Suprapubic skin (tissue), 4 donors: ENCODE measurements around the gene FGD3. TPM values are rescaled to one million over a fixed set of nuclear protein-coding genes. Genes with fewer than 3 reads are reported as not detected.

Experiments
- DNase-seq, 2 donors: peaks; one replicate each; pipeline ENCODE4 v3.0.0-alpha.2; 2019; ENCODE audit warnings: low spot score in 2 of 2
- H3K27ac ChIP-seq: fragments of 200-600 bp; sonication (generic); one replicate; pipeline ENCODE4 v1.5.1; 2019
- H3K27me3 ChIP-seq: fragments of 200-600 bp; sonication (generic); one replicate; pipeline ENCODE4 v1.5.1; 2019
- H3K36me3 ChIP-seq: fragments of 200-600 bp; sonication (generic); one replicate; pipeline ENCODE4 v1.5.1; 2019
- H3K4me1 ChIP-seq: fragments of 200-600 bp; sonication (generic); one replicate; pipeline ENCODE4 v1.5.1; 2019
- H3K4me3 ChIP-seq: fragments of 200-600 bp; sonication (generic); one replicate; pipeline ENCODE4 v1.5.1; 2019; ENCODE audit warnings: mild to moderate bottlenecking
- H3K9me3 ChIP-seq: fragments of 200-600 bp; sonication (generic); one replicate; pipeline ENCODE4 v1.5.1; 2019
- CTCF ChIP-seq, 2 donors: fragments of 200-600 bp in 1 of 2; fragments of 450-650 bp in 1 of 2; sonication (generic) in 1 of 2; IDR thresholded peaks; one replicate each; pipeline ENCODE4 v1.5.1; 2016 to 2019; ENCODE audit warnings: antibody characterized with exemption in 2 of 2, mild to moderate bottlenecking in 1 of 2, moderate library complexity in 1 of 2
- EP300 ChIP-seq: sonication (generic); formaldehyde crosslinking; IDR thresholded peaks from one replicate; pipeline ENCODE4 v1.6.1; 2017; ENCODE audit warnings: antibody characterized with exemption
- POLR2A ChIP-seq, 2 donors: fragments of 450-650 bp; IDR thresholded peaks; one replicate each; pipeline ENCODE4 v1.6.1; 2017; ENCODE audit warnings: antibody characterized with exemption in 2 of 2, mild to moderate bottlenecking in 2 of 2, moderate library complexity in 2 of 2
- POLR2AphosphoS5 ChIP-seq, 3 donors: sonication (generic); formaldehyde crosslinking; IDR thresholded peaks; one replicate each; pipeline ENCODE4 v1.6.1; 2017; ENCODE audit warnings: antibody characterized with exemption in 3 of 3
- WGBS: methylation state at CpG from one replicate; pipeline ENCODE4 v1.1.5; 2018; 5-methylcytosine and 5-hydroxymethylcytosine counted together
- total RNA-seq, 4 donors: library from RNA; depleted of rRNA; stranded (reverse); fragments of >200 nt; gene quantifications; one replicate each; pipeline ENCODE4 v1.1.0, GENCODE V29; 2016

The FGD3 gene
- total RNA-seq, 4 donors from 2014 or later: 4.6 to 9.2 (median 6.6) TPM

GRCh38 chr9:93052791-93053540 lies 105.6 kb downstream of the FGD3 start:
- H3K36me3 ChIP-seq: no peaks in the 10 kb centered on the region
- no peaks in the 10 kb centered on the region for H3K4me1 ChIP-seq
- H3K27ac ChIP-seq: no peak overlapping the region
- TF ChIP-seq CTCF (IDR thresholded peaks at IDR 0.05) (no peak), POLR2AphosphoS5 (IDR thresholded peaks at IDR 0.05) (no peak), POLR2A (IDR thresholded peaks at IDR 0.05) (no peak), EP300 (no peak)
- no peaks in the 10 kb centered on the region for H3K9me3 ChIP-seq
- WGBS: 85% methylated on average over 14 of the region's 15 CpGs
- DNase-seq: no peak
- H3K27me3 ChIP-seq: no peaks in the 10 kb centered on the region
- H3K4me3 ChIP-seq: no peak overlapping the region

GRCh38 chr9:93053781-93054331 lies 106.5 kb downstream of the FGD3 start:
- TF ChIP-seq POLR2AphosphoS5 (IDR thresholded peaks at IDR 0.05): no peak
- no peak for TF ChIP-seq EP300
- no peak for TF ChIP-seq CTCF (IDR thresholded peaks at IDR 0.05)
- no peak for TF ChIP-seq POLR2A (IDR thresholded peaks at IDR 0.05)
- H3K27ac ChIP-seq: no peak overlapping the region
- no peak for DNase-seq

GRCh38 chr9:93054758-93055704 lies 107.7 kb downstream of the FGD3 start:
- no peaks in the 10 kb centered on the region for H3K36me3 ChIP-seq
- no peak for DNase-seq
- TF ChIP-seq EP300 (no peak), POLR2A (IDR thresholded peaks at IDR 0.05) (no peak), POLR2AphosphoS5 (IDR thresholded peaks at IDR 0.05) (no peak), CTCF (IDR thresholded peaks at IDR 0.05) (no peak)
- no peaks in the 10 kb centered on the region for H3K27me3 ChIP-seq
- H3K4me3 ChIP-seq: no peak overlapping the region
- H3K9me3 ChIP-seq: no peaks in the 10 kb centered on the region
- peaks cover 20% of the 10 kb centered on the region for H3K4me1 ChIP-seq
- whole genome bisulfite sequencing: 85% methylated on average over 11 of the region's 11 CpGs
- no peak overlapping the region for H3K27ac ChIP-seq

More at GRCh38 chr9:93053781-93054331, 106.5 kb downstream of the FGD3 start:
- no peaks in the 10 kb centered on the region for H3K9me3 ChIP-seq
- WGBS: 94% methylated on average over 2 of the region's 5 CpGs
- H3K4me1 ChIP-seq: peaks cover 8% of the 10 kb centered on the region
- H3K36me3 ChIP-seq: no peaks in the 10 kb centered on the region
- no peaks in the 10 kb centered on the region for H3K27me3 ChIP-seq
- H3K4me3 ChIP-seq: no peak overlapping the region

GRCh38 chr9:93057042-93057702 lies 109.8 kb downstream of the FGD3 start:
- H3K36me3 ChIP-seq: no peaks in the 10 kb centered on the region
- TF ChIP-seq EP300 (no peak), POLR2A (IDR thresholded peaks at IDR 0.05) (no peak), CTCF (IDR thresholded peaks at IDR 0.05) (no peak), POLR2AphosphoS5 (IDR thresholded peaks at IDR 0.05) (no peak)
- H3K4me3 ChIP-seq: no peak overlapping the region
- DNase-seq: no peak
- no peaks in the 10 kb centered on the region for H3K9me3 ChIP-seq
- H3K27me3 ChIP-seq: no peaks in the 10 kb centered on the region
- 86% methylated on average over 8 of the region's 8 CpGs for WGBS
- H3K27ac ChIP-seq: no peak overlapping the region
- H3K4me1 ChIP-seq: peaks cover 21% of the 10 kb centered on the region
